Lower leg skin (tissue), 4 donors: ENCODE data around the gene PTGDR2. TPM values are rescaled to one million over a fixed set of nuclear protein-coding genes. Genes with fewer than 3 reads are reported as not detected.

Experiments
- DNase-seq, 2 donors: peaks; one replicate each; pipeline ENCODE4 v3.0.0-alpha.2; 2019; ENCODE audit warnings: low spot score in 2 of 2
- H3K4me3 ChIP-seq: fragments of 200-600 bp; sonication (generic); 2 replicates; pipeline ENCODE4 v1.5.1; 2017; ENCODE audit warnings: mild to moderate bottlenecking, low read depth; ENCODE audit not compliant: poor library complexity, severe bottlenecking
- CTCF ChIP-seq, 3 donors: fragments of 450-650 bp; IDR thresholded peaks; one replicate each; pipeline ENCODE4 v1.5.1; 2016; ENCODE audit warnings: antibody characterized with exemption in 3 of 3, mild to moderate bottlenecking in 3 of 3, moderate library complexity in 2 of 3
- POLR2A ChIP-seq, 2 donors: fragments of 450-650 bp; IDR thresholded peaks; one replicate each; pipeline ENCODE4 v1.6.1; 2016 to 2017; ENCODE audit warnings: antibody characterized with exemption in 2 of 2, mild to moderate bottlenecking in 1 of 2, moderate library complexity in 1 of 2
- WGBS, 2 donors: methylation state at CpG; one replicate each; pipeline ENCODE4 v1.1.5; 2018; 5-methylcytosine and 5-hydroxymethylcytosine counted together
- intact Hi-C: fragments of 100-400 bp; cut with DNase I; formaldehyde crosslinking; loops from one replicate; pipeline ENCODE4 v1.15.0; 2023; ENCODE audit warnings: low total_unique reads
- total RNA-seq, 4 donors: library from RNA; depleted of rRNA; stranded (reverse); fragments of >200 nt; gene quantifications; one replicate each; pipeline ENCODE4 v1.1.0, GENCODE V29; 2016

The PTGDR2 gene
- total RNA-seq, 4 donors from 2014 or later = 0.13 to 0.64 (median 0.32) TPM

GRCh38 chr11:60872961-60873524, 17.3 kb upstream of the PTGDR2 start:
- peak in 1 of 2 donors; percentile 70 for DNase-seq
- H3K4me3 ChIP-seq = no peak overlapping the region
- intact Hi-C loops = no loop called here
- TF ChIP-seq POLR2A (IDR thresholded peaks at IDR 0.05) (no peak), CTCF (IDR thresholded peaks at IDR 0.05) (no peak)
- 66% methylated on average over 16 of the region's 16 CpGs for WGBS, 2 donors

- peak; percentile 34 to 74 for DNase-seq
- WGBS, 2 donors = 85 to 99% methylated on average over 4 to 6 of the region's 6 CpGs
- intact Hi-C loops = no loop called here
- H3K4me3 ChIP-seq = no peak overlapping the region
- TF ChIP-seq POLR2A (IDR thresholded peaks at IDR 0.05) = no peak
- TF ChIP-seq CTCF (IDR thresholded peaks at IDR 0.05) = no peak
Observed at GRCh38 chr11:60872124-60872960, 16.6 kb upstream of the PTGDR2 start.

GRCh38 chr11:60871378-60872061, 15.8 kb upstream of the PTGDR2 start:
- intact Hi-C loops = no loop called here
- no peak overlapping the region for H3K4me3 ChIP-seq
- peak in 1 of 2 donors; percentile 82 for DNase-seq
- TF ChIP-seq CTCF (IDR thresholded peaks at IDR 0.05) = no peak
- no peak for TF ChIP-seq POLR2A (IDR thresholded peaks at IDR 0.05)
- 84 to 85% methylated on average over 6 to 7 of the region's 7 CpGs for WGBS, 2 donors

GRCh38 chr11:60870733-60871377, 15.1 kb upstream of the PTGDR2 start:
- WGBS, 2 donors = 82 to 83% methylated on average over 12 to 13 of the region's 13 CpGs
- no peak overlapping the region for H3K4me3 ChIP-seq
- no peak for DNase-seq
- intact Hi-C loops = no loop called here
- TF ChIP-seq CTCF (IDR thresholded peaks at IDR 0.05) (no peak), POLR2A (IDR thresholded peaks at IDR 0.05) (no peak)

GRCh38 chr11:60870276-60870675, 14.5 kb upstream of the PTGDR2 start:
- 57 to 71% methylated on average over 3 of the region's 3 CpGs for WGBS, 2 donors
- no peak for TF ChIP-seq CTCF (IDR thresholded peaks at IDR 0.05)
- no peak for TF ChIP-seq POLR2A (IDR thresholded peaks at IDR 0.05)
- intact Hi-C loops = no loop called here
- peak in 1 of 2 donors; percentile 58 for DNase-seq
- H3K4me3 ChIP-seq = no peak overlapping the region
